ENCODE results near the gene PIK3CA.
"Not testable (repeated sequence)": the region's sequence is repeated elsewhere in the genome, so short reads cannot be mapped to it uniquely, and the experiment has no call there.

The PIK3CA gene

DNA sequence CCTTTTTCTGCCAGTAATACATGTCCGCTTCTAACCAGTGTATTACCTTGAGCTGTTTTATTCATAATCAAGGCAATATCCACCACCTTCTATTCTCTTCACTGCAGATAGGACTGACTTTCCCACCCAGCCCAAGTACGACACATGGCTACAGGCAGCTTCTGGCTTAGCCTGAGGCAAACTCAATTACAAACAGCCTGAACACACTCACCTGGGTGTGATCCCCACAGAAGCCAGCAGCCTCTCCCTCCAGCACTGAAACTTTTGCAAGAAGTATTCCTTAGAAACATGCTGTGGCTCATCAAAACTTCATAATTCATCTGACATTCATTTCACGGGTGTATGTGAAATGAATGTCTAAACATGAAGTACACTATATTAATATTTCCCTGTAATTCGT is 116.3 kb downstream of the PIK3CA start:
- no peak for DNase-seq (ENCODE audit: low read depth)

DNA sequence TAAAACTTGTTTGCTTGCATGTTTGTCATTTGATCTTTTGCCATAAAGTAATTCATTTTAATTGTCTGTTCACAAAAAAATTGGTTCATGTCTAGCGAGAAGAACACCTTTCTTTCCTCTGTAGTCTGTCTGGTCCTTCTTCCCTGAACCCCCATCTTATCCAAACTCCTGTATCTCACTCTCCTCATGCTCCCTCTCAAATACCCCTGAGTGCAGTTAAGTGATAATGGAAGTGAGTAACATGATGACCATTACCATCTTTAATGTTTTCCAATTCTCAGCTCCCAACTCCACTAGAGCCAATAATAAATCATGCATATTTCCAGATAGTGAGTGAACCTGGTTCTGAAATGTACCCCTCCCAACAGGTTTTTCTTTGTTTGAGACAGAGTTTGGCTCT is 116.9 kb downstream of the PIK3CA start:
- no peak for DNase-seq (ENCODE audit: low read depth)

DNA sequence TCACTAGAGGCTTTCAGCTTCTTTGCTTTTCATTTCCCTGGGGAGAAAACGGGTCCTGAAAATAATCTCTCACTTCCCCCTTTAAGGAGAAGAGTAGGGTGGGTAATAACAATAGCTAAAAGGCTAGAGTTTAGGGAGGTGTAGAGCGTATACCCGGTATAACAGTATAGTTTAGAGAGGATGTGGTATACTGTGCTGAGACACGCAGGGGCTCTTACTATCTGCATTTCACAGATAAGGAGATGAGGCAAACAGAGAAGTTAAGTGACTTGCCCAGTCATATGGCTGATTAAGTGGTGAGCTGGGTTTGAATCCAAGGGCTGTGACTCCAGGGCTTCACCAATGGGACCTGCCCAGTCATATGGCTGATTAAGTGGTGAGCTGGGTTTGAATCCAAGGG is 117.7 kb downstream of the PIK3CA start:
- no peak for DNase-seq (ENCODE audit: low read depth)

DNA sequence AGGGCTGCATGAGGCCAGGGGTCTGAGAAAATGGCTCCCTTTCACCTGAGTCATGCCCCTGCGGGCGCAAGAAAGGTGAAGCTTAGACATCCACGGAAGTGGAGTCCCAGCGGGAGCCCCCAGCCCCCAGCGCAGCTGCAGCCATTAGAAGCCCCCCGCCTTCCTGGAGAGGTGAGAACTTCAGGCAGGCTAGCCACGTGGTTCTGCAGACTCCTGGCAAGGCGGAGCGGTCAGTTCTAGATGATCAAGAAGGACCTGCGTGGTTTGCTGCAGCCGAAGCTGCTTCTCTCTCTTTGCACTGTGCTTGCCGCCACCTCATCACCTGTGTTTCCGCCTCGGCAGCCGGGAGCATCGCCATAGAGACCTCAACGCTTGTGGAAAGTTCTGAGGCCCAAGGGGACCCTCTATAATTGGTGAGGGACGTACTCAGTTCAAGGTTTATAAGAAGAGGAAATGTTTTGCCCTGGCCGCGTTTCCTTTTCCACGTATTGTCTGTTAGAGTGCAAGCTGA is 118.6 kb downstream of the PIK3CA start:
- no peak for DNase-seq (ENCODE audit: low read depth)

DNA sequence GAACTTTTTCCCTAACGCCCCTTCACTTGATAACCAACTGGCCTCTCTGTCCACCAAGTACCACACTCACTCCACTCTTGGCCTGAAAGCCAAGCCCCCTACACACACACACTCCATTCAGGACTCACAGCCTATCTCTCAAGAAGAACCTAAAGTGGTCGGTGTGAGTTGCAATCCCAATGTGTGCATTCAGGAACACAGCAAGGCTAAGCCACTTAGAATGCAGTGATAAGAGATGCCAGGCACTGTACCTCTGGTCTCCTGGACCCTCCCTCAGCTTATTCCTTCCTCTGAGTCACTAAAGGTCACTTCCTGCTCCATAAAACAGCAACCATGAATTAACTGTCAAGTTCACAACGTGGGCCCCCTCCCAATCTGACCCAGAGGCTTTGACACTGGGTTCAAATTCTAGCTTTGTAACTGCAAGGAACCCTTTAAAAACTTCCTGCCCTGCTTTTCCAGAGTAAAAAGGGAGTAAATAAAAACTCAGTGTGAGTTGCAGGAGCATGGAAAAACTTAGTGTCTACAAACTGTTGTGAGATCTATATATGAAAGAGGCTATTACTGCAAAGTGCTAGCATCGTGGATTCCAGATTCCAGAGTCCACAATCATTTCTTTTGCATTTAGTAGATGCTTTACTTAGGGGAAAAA is 120.4 kb downstream of the PIK3CA start:
- DNase-seq (ENCODE audit: low read depth), result no peak

DNA sequence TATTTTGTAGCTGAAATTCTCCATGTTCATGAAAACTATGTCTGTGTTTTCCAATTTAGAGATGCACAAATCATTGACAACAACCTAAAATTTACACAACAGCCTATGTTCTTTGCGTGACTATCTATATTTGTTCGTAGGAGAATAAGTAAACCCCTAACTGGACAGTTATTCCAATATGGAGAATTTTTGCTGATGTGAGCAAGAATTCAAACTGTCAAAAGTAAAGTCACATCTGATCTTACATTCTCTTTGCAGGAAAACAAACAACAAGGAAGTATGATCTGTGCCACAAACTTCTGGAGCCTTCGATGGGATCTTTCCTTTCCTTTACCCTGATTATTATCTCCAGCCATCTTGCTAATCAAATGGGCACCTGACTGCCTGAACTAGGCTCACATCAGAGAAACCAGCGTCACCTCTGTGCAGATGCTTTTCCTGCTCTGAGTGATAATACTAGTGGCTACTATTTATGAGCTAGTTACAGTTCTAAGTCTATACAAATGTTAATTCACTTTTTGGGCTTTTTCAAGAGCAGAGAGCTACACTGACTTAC is 121.1 kb downstream of the PIK3CA start:
- DNase-seq (ENCODE audit: low read depth), result no peak

DNA sequence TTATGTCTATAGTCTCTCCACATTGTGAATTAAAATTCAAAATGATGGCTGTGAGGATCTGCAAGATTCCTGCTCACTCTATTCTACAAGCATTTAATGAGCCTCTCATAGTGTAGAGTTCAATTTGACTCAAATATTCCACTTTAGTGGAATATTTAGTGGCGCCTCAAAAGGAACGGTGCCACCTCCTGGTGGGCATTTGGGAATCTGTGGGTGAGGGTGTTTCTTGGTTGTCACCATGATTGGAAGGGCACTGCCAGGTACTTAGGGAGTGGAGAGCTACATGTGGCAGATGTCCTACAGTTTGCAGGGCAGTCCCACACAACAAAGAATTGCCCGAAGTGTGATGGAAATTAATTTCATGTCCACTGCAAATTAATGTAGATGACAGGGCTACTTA is 124.2 kb downstream of the PIK3CA start:
- no peak for DNase-seq (ENCODE audit: low read depth)

DNA sequence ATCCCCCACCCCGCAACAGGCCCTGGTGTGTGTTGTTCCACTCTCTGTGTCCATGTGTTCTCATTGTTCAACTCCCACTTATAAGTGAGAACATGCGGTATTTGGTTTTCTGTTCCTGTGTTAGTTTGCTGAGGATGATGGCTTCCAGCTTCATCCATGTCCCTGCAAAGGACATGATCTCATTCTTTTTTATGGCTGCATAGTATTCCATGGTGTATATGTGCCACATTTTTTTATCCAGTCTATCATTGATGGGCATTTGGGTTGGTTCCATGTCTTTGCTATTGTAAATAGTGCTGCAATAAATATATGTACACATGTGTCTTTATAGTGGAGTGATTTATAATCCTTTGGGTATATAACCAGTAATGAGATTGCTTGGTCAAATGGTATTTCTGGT is 126.3 kb downstream of the PIK3CA start:
- DNase-seq (ENCODE audit: low read depth), result not testable (repeated sequence)

DNA sequence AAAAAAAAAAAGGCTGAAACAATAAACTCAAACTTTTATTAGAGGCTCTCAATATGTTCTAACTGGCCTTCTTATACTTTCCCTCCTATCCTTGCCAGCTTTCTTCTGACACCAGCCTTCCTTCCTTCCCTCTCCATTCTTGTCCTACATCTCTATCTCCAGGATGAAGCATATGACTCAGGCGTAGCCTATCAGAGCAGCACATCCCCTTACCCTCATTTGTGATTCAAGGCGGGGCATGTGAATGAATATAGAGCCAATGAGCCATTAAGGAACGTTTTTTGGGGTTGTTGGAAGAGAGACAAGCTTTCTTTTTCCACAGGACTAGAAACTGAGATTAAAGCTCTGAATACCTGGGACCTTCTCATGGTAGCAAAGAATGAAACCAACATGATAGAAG is 127.8 kb downstream of the PIK3CA start:
- DNase-seq (ENCODE audit: low read depth), result no peak

DNA sequence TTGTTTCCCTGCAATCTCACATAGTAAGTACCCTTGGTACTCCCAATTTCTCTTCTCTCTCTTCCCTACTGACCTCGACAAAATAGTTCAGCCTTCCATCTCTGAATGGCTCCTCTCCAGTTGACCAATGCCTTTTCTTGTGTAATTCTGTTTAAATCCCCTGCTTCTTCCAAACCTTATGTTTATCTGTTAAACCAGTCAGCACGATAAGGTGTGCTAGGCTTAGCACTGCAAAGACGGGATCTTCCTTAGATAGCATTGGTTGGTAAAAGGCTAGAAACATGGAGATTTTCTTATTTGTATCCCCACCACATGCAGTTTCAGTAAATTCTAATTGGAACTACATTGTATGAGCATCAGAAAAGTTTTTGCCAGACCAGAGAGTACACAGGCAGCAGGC is 128.6 kb downstream of the PIK3CA start:
- DNase-seq (ENCODE audit: low read depth), result no peak

DNA sequence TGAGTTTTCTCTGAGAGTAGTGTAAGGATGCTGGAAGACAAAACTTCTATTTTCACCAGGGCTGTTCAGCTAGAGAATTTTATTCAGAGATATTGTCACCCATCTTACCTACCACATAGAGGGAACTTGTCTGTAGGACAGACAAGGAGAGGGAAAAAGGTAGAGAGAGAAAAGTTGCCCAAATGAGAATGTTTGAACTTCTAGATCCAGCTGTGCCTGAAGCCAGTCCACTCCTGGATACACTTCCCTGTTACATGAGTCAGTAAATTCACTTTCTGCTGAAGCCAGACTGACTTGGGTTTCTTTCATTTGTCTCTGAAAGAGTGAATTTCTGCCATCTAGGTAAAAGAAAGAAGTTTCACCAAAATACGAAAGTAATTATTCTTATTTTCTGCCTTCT is 130.0 kb downstream of the PIK3CA start:
- DNase-seq (ENCODE audit: low read depth), result no peak

DNA sequence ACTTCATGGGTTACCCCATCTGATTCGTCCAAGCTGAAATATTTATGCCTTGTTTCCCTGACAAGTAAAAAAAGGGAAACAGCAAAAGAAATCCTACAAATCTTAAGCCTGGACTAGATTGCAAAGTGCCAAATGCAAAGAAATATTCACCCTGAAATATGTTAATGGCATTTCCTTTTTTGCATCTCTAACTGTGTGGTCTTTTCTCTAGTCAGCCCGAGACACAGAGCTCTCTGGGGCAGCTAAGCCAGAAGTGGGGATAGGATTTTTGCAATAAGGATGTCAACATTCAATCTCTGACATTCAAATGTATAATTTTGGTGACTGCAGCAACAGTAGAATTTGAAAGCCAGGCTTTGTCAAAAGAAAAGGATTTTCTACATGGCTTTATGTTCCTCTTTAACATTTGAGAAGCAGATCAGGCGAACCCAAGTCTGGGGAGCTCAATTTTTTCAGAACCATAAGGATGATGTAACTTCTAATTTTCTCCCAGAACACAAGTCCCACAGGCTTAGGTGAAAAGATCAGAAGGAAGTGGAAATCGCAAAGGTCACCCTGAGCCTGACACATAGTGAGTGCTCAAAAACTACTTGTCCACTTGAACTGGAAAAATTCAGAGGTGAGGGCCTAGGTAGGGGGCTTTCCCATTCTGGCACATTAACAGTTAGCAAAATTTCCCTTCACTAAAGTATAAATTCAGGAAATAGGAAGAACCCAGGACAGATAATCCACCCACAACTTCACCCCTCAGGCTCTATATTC is 131.0 kb downstream of the PIK3CA start:
- no peak for DNase-seq (ENCODE audit: low read depth)

DNA sequence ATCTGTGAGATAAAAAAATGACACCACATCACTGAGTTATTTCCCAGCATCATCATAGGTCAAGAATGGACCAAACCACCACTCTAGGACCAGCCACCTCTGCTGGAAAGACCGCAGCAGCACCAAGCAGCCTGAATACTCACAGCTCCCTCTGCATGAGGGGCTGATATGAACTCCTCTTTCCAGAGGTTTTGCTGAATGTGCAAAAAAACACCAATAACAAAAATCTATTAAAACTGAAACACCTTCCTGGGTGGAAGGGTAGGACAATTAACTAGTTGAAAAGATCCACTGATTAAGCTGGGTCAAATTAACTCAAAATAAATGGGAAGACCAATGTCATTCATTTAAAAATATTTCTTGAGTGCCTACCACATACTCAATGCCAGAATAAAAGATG is 131.7 kb downstream of the PIK3CA start:
- DNase-seq (ENCODE audit: low read depth), result no peak

DNA sequence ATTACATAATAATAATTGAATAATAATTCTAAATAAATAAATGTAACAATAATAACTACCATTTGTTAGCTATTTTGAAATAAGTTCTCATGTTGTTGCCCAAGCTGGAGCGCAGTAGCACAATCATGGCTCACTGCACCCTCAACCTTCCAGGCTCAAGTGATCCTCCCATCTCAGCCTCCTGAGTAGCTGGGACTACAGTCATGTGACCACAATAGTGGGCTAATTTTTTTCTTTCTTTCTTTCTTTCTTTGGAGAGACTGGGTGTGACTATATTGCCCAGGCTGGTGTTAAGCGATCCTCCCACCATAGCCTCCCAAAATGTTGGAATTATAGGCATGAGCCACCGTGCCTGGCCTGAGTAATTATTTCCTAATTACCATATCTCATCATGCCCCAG is 133.7 kb downstream of the PIK3CA start:
- DNase-seq (ENCODE audit: low read depth), result no peak

DNA sequence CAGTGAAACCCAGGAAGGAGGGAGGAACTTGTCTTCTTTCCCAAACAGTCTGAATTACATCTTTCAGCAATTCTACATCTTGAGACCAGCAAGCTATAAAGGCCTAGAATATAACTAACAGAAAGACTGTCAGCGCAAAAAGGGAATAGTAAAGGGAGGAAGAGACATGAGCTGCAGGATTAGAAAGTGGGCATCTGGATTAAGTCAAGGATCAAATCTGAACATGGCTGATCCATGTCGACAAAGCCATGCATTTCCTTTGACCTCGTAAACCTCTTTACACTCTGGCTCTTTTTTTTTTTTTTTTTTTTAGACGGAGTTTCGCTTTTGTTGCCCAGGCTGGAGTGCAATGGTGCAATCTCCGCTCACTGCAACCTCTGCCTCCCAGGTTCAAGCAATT is 138.2 kb downstream of the PIK3CA start:
- peak; percentile 56 for DNase-seq (ENCODE audit: low read depth)

DNA sequence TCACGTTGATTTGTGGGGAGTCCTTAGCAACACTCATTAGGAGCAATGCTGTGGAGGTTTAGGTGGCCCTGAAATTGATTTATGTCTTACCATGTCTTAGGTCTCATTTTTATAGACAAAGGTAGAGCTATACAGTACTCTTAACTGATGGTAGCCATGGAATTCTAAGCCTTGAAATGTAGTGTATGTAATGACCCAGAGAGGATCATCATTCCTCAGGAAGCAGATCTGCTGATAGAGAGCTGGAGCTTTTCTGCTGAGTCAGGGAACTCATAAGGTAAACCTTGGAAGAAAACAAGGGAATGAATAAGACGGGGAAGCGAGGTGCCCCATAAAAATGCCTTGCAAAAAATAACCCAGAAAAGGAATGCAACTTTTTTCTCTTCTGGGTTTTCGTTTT is 140.7 kb downstream of the PIK3CA start:
- peak; percentile 63 for DNase-seq (ENCODE audit: low read depth)

DNA sequence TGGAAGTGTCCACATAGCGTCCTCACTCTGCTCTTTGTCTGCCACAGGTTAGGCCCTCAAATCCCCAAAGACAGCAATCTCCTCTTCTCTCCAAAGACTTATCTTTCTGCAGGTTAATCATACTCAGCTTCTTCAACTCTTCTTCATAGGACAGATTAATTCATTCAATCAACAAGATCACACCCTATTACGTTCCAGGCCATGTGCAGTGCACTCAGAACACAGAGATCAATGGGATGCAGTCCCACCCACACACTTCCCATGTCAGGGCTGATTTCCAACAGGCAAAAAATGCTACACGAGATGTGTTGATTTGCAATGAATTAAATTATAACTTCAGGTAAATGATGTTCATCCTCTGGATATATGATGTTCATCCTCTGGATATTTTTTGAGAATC is 141.1 kb downstream of the PIK3CA start:
- DNase-seq (ENCODE audit: low read depth), result no peak

All from amniotic epithelial cell (primary cell).